Smooth muscle cell (in vitro differentiated cells): Measurements from ENCODE around the gene GNPTAB. TPM values are rescaled to one million over a fixed set of nuclear protein-coding genes. Genes with fewer than 3 reads are reported as not detected.
"Not testable (repeated sequence)": the region's sequence is repeated elsewhere in the genome, so short reads cannot be mapped to it uniquely, and the experiment has no call there.

Experiments
- DNase-seq: peaks from one replicate; lab custom pipeline; 2025; ENCODE audit not compliant: unreplicated experiment; lab: John Stamatoyannopoulos, UW
- H2AFZ ChIP-seq: fragments of 200-600 bp; sonication (generic); 2 replicates; pipeline ENCODE4 v1.6.0; 2016; ENCODE audit warnings: antibody characterized with exemption, low read depth, mild to moderate bottlenecking
- H3F3A ChIP-seq: fragments of 200-600 bp; sonication (generic); 2 replicates; pipeline ENCODE4 v1.6.0; 2017; ENCODE audit warnings: antibody characterized with exemption, low read depth
- H3K27ac ChIP-seq: fragments of 200-600 bp; sonication (generic); 2 replicates; pipeline ENCODE4 v1.5.1; 2016; ENCODE audit warnings: low read depth, mild to moderate bottlenecking
- H3K27me3 ChIP-seq: fragments of 200-600 bp; sonication (generic); 2 replicates; pipeline ENCODE4 v1.6.1; 2016; ENCODE audit warnings: low read depth, mild to moderate bottlenecking
- H3K36me3 ChIP-seq: fragments of 200-600 bp; sonication (generic); 2 replicates; pipeline ENCODE4 v1.5.1; 2016; ENCODE audit warnings: low read depth
- H3K4me1 ChIP-seq: fragments of 200-600 bp; sonication (generic); 2 replicates; pipeline ENCODE4 v1.5.1; 2016; ENCODE audit warnings: low read depth
- H3K4me2 ChIP-seq: fragments of 200-600 bp; sonication (generic); 2 replicates; pipeline ENCODE4 v1.6.0; 2016; ENCODE audit warnings: mild to moderate bottlenecking
- H3K4me3 ChIP-seq: fragments of 200-600 bp; sonication (generic); 2 replicates; pipeline ENCODE4 v1.5.1; 2016; ENCODE audit warnings: mild to moderate bottlenecking
- H3K79me2 ChIP-seq: fragments of 200-600 bp; sonication (generic); 2 replicates; pipeline ENCODE4 v1.6.0; 2016; ENCODE audit warnings: low read depth, mild to moderate bottlenecking
- H3K9ac ChIP-seq: fragments of 200-600 bp; sonication (generic); 2 replicates; pipeline ENCODE4 v1.6.0; 2016; ENCODE audit warnings: low read depth
- H3K9me3 ChIP-seq: fragments of 200-600 bp; sonication (generic); replicated peaks from 2 replicates; pipeline ENCODE4 v1.5.1; 2016; ENCODE audit warnings: low read depth
- H4K20me1 ChIP-seq: fragments of 200-600 bp; sonication (generic); 2 replicates; pipeline ENCODE4 v1.6.0; 2016; ENCODE audit warnings: low read depth
- CTCF ChIP-seq: fragments of 200-600 bp; sonication (generic); IDR thresholded peaks from 2 replicates; pipeline ENCODE4 v1.5.1; 2017; ENCODE audit warnings: borderline replicate concordance, mild to moderate bottlenecking, antibody characterized with exemption; ENCODE audit not compliant: insufficient read depth, poor library complexity, severe bottlenecking
- WGBS: methylation state at CpG from one replicate; pipeline ENCODE4 v1.1.7; 2016; ENCODE audit warnings: low lambda C conversion rate; 5-methylcytosine and 5-hydroxymethylcytosine counted together
- polyA plus RNA-seq: library from polyadenylated mRNA; unstranded; fragments of >200 nt; fragmentation: Nextera tagmentation; extraction: Ambion mirVana; gene quantifications from 2 replicates; pipeline ENCODE4 v1.2.1, GENCODE V29; 2016
- total RNA-seq: library from RNA; depleted of rRNA; stranded (reverse); fragments of >200 nt; gene quantifications from 2 replicates; pipeline ENCODE4 v1.2.3, GENCODE V29; 2014

GNPTAB gene
- total and polyA plus RNA-seq, 2 experiments from 2014 or later: 17.9 to 23.6 TPM

- Histone ChIP-seq H3K79me2 (no peaks in the 10 kb centered on the region), H3K4me1 (no peaks in the 10 kb centered on the region), H3F3A (no peaks in the 10 kb centered on the region), H4K20me1 (no peaks in the 10 kb centered on the region), H3K4me2 (no peak overlapping the region), H3K9ac (no peak overlapping the region), H3K9me3 (no peaks in the 10 kb centered on the region), H2AFZ (no peak overlapping the region), H3K36me3 (no peaks in the 10 kb centered on the region), H3K27me3 (no peaks in the 10 kb centered on the region), H3K4me3 (no peak overlapping the region), H3K27ac (no peak overlapping the region)
- TF ChIP-seq CTCF: no peak
- WGBS: 93% methylated on average over 5 of the region's 5 CpGs
- no peak for DNase-seq
Observed at GRCh38 chr12:101740566-101740965, 90.2 kb downstream of the GNPTAB start.

DNA sequence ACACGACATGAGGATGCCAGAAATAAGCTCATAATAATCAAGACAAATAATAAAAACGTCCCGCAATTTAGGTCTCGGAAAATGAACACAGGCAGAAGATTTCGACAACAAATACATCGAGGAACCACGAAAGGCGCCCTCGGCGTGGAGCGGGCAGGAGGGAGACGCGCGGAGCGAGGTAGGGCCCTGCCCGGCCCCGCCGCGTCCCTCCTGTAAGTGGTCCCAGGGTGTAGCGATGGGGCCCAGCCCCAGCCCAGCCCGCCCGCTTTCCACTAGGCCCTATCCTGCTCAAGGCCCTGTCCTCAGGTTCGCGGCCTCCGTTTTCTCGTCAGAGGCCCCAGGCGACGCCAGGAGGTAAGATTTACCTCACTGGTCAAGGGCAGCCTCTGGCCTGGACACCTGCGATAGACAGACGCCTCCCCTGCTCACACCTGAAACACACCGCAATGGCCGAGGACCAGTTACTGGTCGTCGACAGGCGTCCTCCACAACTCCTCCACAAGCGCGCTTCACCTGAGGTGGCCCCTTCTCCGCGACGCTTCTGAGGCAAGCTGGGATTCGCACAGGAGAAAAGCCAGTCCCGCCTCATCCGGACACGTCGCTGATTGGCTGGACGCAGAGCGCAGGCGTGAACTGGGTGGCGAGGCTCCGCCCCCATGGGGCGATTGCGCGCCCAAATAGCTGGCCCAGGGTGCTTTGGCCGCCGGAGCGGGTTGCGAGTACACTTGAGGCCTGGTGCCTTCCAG, 91.7 kb downstream of the GNPTAB start, which contains the start of gene SYCP3:
Gene SYCP3, minus strand, starts transcription at position 543 of the 746 bp plus-strand sequence. CDS start 1,527 bp downstream, outside the sequence.
- Histone ChIP-seq H3K27ac (no peak within 1 kb of the TSS), H3K4me1 (no peaks in the 10 kb centered on the region), H3F3A (no peaks in the 10 kb centered on the region), H4K20me1 (no peaks in the 10 kb centered on the region), H3K4me3 (no peak within 1 kb of the TSS), H3K9me3 (no peaks in the 10 kb centered on the region), H3K79me2 (no peaks in the 10 kb centered on the region), H3K27me3 (no peaks in the 10 kb centered on the region), H2AFZ (no peak within 1 kb of the TSS), H3K4me2 (no peak within 1 kb of the TSS), H3K36me3 (no peaks in the 10 kb centered on the region), H3K9ac (no peak within 1 kb of the TSS)
- DNase-seq: no peak
- no peak for TF ChIP-seq CTCF
- WGBS: 98% methylated on average over 57 of the region's 57 CpGs

DNA sequence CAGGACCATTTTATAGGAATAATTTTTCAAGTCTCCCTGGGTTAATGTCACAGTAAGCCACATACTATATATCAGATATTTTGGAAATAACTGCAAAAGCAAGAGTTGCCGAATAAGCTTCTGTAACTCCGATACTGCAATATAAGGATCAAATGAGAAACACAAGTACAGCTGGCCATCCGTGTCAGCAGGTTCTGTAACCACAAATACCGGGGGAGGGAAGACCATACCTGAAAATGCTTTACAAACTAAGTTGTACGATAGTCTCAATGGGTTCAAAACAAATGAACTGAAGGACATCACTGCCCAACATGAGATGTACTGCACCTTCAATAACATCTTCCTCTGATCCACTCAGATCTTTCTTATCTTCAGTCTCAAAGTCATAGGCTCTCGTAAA, 93.3 kb downstream of the GNPTAB start:
- TF ChIP-seq CTCF: no peak
- Histone ChIP-seq H3K27ac (no peak overlapping the region), H3K9me3 (no peaks in the 10 kb centered on the region), H4K20me1 (no peaks in the 10 kb centered on the region), H3K79me2 (no peaks in the 10 kb centered on the region), H3K4me1 (no peaks in the 10 kb centered on the region), H3K27me3 (no peaks in the 10 kb centered on the region), H3K9ac (no peak overlapping the region), H3K4me2 (no peak overlapping the region), H2AFZ (no peak overlapping the region), H3K36me3 (no peaks in the 10 kb centered on the region), H3F3A (no peaks in the 10 kb centered on the region), H3K4me3 (no peak overlapping the region)
- 93% methylated on average over 6 of the region's 6 CpGs for WGBS
- no peak for DNase-seq

DNA sequence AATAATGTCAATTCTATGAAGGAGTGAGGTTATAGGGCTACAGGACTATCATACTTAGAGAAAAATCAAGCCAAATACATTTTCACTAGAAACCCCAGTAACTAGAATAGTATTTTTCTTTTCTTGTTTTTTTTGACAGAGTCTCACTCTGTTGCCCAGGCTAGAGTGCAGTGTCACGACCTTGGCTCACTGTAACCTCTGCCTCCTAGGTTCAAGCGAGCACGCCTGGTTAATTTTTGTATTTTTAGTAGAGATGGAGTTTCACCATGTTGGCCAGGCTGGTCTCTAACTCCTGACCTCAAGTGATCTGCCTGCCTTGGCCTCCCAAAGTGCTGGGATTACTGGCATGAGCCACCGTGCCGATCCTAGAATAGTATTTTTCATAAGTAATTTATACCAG, 96.3 kb downstream of the GNPTAB start:
- not testable (repeated sequence) for H3K36me3 ChIP-seq, H3K9ac ChIP-seq, H4K20me1 ChIP-seq, H3K27ac ChIP-seq, H3F3A ChIP-seq, H3K4me2 ChIP-seq, H3K9me3 ChIP-seq, H2AFZ ChIP-seq, H3K79me2 ChIP-seq, H3K4me3 ChIP-seq, H3K4me1 ChIP-seq, DNase-seq, H3K27me3 ChIP-seq
- 92% methylated on average over 5 of the region's 5 CpGs for WGBS
